CD4-positive, alpha-beta T cell (primary cell): ENCODE measurements around the gene SLC5A9. TPM values are rescaled to one million over a fixed set of nuclear protein-coding genes. Genes with fewer than 3 reads are reported as not detected.

ENCODE experiments used
- ATAC-seq: fragments of 200-7000 bp; cut with Tn5 transposase; one replicate; pipeline ENCODE4 v1.10.0; 2022; ENCODE audit warnings: mild to moderate bottlenecking; ENCODE audit not compliant: poor library complexity
- CTCF ChIA-PET: fragments of 350-600 bp; sonication (Branson Sonifier 250); formaldehyde crosslinking; loops from one replicate; lab custom pipeline; 2021; ENCODE audit warnings: antibody characterized with exemption, inconsistent platforms; lab: Charles Lee
- POLR2A ChIA-PET: fragments of 350-600 bp; sonication (Branson Sonifier 250); formaldehyde crosslinking; loops from one replicate; lab custom pipeline; 2021; ENCODE audit warnings: antibody characterized with exemption, inconsistent platforms; lab: Charles Lee
- DNase-seq, 14 experiments: peaks; one replicate each; pipeline ENCODE4 v3.0.0-alpha.2; 2013 to 2020; ENCODE audit warnings: mixed read lengths in 2 of 14
- H3K27ac ChIP-seq, 2 donors: one replicate each; pipeline versions ENCODE4 v1.5.1 to v1.7.0; 2013; ENCODE audit warnings: low read length in 2 of 2, low read depth in 1 of 2, mild to moderate bottlenecking in 1 of 2
- H3K27me3 ChIP-seq, 2 experiments: 1 replicate in 1 of 2; 2 replicates in 1 of 2; pipeline versions ENCODE4 v1.6.1 to v1.7.0; 2013; ENCODE audit warnings: low read length in 2 of 2, control low read depth in 1 of 2, mild to moderate bottlenecking in 1 of 2, moderate library complexity in 1 of 2; ENCODE audit not compliant: insufficient read depth in 2 of 2, control insufficient read depth in 1 of 2
- H3K36me3 ChIP-seq: one replicate; pipeline ENCODE4 v1.6.1; 2013; ENCODE audit warnings: low read length, control low read depth; ENCODE audit not compliant: insufficient read depth
- H3K4me1 ChIP-seq: one replicate; pipeline ENCODE4 v1.6.1; 2013; ENCODE audit warnings: low read length, control low read depth; ENCODE audit not compliant: insufficient read depth
- H3K4me3 ChIP-seq: one replicate; pipeline ENCODE4 v1.5.1; 2013; ENCODE audit warnings: mild to moderate bottlenecking, low read length, moderate library complexity
- H3K9me3 ChIP-seq, 2 experiments: 1 replicate in 1 of 2; 2 replicates in 1 of 2; pipeline versions ENCODE4 v1.6.1 to v1.7.0; 2013; ENCODE audit warnings: low read length in 2 of 2, mild to moderate bottlenecking in 2 of 2, control low read depth in 1 of 2, moderate library complexity in 1 of 2; ENCODE audit not compliant: control insufficient read depth in 1 of 2, insufficient read depth in 1 of 2
- H3K27ac Mint-ChIP-seq: one replicate; pipeline ENCODE4 v1.8.0; 2020; ENCODE audit warnings: mixed read lengths
- H3K27me3 Mint-ChIP-seq: one replicate; pipeline ENCODE4 v1.8.0; 2021; ENCODE audit warnings: mixed read lengths
- H3K36me3 Mint-ChIP-seq: one replicate; pipeline ENCODE4 v1.8.0; 2021; ENCODE audit warnings: low read depth, mixed read lengths
- H3K4me1 Mint-ChIP-seq: one replicate; pipeline ENCODE4 v1.8.0; 2021; ENCODE audit warnings: low read depth, mixed read lengths
- H3K4me3 Mint-ChIP-seq: one replicate; pipeline ENCODE4 v1.8.0; 2020; ENCODE audit warnings: mild to moderate bottlenecking, mixed read lengths
- H3K9me3 Mint-ChIP-seq: one replicate; pipeline ENCODE4 v1.8.0; 2020; ENCODE audit warnings: mixed read lengths
- CTCF ChIP-seq: fragments of 200-600 bp; IDR thresholded peaks from one replicate; pipeline ENCODE4 v1.8.0; 2022; ENCODE audit warnings: antibody characterized with exemption, mild to moderate bottlenecking
- intact Hi-C, 2 experiments: fragments of 100-400 bp; cut with DNase I in 1 of 2; cut with micrococcal nuclease in 1 of 2; formaldehyde crosslinking; loops; one replicate each; pipeline versions ENCODE4 v1.15.1 to v1.9.0; 2023 to 2025; cut with DNase I, micrococcal nuclease
- total RNA-seq, 174 experiments: library from RNA in 2 of 174; stranded (reverse) in 2 of 174; gene quantifications; one replicate each; pipeline ENCODE4 v1.2.3 and lab custom pipeline; 2021 to 2026

The SLC5A9 gene
- total RNA-seq, 2 experiments from 2014 or later, result not detected

- H3K4me1 ChIP-seq, result peaks cover 23% of the 10 kb centered on the region
- no peaks in the 10 kb centered on the region for H3K9me3 ChIP-seq
- no peak for ATAC-seq
- H3K27me3 ChIP-seq, result no peaks in the 10 kb centered on the region
- no peaks in the 10 kb centered on the region for H3K4me1 Mint-ChIP-seq
- H3K27me3 Mint-ChIP-seq, result no peaks in the 10 kb centered on the region
- intact Hi-C loops, result no loop called here
- no peak overlapping the region for H3K27ac Mint-ChIP-seq
- ChIA-PET CTCF (no interaction called here), POLR2A (no interaction called here)
- no peaks in the 10 kb centered on the region for H3K36me3 ChIP-seq
- H3K36me3 Mint-ChIP-seq, result no peaks in the 10 kb centered on the region
- no peak for TF ChIP-seq CTCF
- no peaks in the 10 kb centered on the region for H3K9me3 Mint-ChIP-seq
- H3K27ac ChIP-seq, result no peak overlapping the region
- H3K4me3 Mint-ChIP-seq, result no peak overlapping the region
- H3K4me3 ChIP-seq, result no peak overlapping the region
- no peak for DNase-seq
These were observed 1.1 kb downstream of the SLC5A9 start for GRCh38 chr1:48223366-48224240.

DNA sequence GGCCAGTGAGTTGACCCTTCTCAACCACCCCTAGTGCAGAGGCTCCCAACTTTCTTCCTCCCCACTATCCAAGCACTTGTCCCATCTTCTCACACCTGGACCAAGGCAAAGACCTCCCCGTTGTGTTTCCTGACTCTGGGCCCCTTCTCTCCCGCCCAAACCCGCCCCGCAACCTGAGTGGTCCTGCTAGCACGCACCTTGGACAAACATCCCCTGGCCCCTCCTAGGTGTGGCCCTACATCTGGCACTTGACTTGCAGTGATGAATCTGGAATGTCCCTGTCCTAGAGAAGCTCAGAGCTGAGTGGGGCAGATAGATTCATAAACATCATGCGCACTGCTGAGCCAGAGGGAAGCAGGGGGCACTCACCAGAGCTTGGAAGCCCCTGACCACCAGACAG is 2.3 kb downstream of the SLC5A9 start:
- no peaks in the 10 kb centered on the region for H3K4me1 Mint-ChIP-seq
- Histone ChIP-seq H3K27ac (no peak overlapping the region), H3K4me3 (no peak overlapping the region), H3K9me3 (no peaks in the 10 kb centered on the region), H3K27me3 (no peaks in the 10 kb centered on the region), H3K36me3 (no peaks in the 10 kb centered on the region), H3K4me1 (peaks cover 23% of the 10 kb centered on the region)
- intact Hi-C loops, result no loop called here
- H3K27ac Mint-ChIP-seq, result peak overlapping the region; percentile 42
- ATAC-seq, result no peak
- H3K36me3 Mint-ChIP-seq, result no peaks in the 10 kb centered on the region
- CTCF ChIA-PET, result no interaction called here
- H3K9me3 Mint-ChIP-seq, result no peaks in the 10 kb centered on the region
- DNase-seq, result no peak
- no peak overlapping the region for H3K4me3 Mint-ChIP-seq
- no peaks in the 10 kb centered on the region for H3K27me3 Mint-ChIP-seq
- TF ChIP-seq CTCF, result no peak
- POLR2A ChIA-PET, result no interaction called here

DNA sequence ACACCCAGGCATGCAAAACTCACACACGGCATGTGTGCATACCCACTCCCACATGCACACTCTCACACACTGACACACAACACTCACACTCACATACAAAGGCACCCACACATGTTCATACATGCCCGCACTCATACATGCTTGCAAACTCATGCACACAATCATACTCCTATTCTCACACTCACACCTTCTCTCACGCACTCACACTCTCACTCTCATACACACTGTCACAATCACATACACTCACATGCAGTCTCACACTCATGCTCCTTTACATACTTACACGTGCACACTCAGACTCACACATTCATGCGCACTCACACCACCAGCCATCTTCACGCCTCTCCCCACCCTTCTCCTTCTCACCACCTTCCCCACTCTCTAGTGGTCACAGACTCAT is 3.1 kb downstream of the SLC5A9 start:
- H3K27me3 ChIP-seq, result no peaks in the 10 kb centered on the region
- H3K36me3 ChIP-seq, result no peaks in the 10 kb centered on the region
- no peak overlapping the region for H3K27ac ChIP-seq
- H3K9me3 ChIP-seq, result no peaks in the 10 kb centered on the region
- no peak overlapping the region for H3K4me3 ChIP-seq
- Mint-ChIP-seq H3K9me3 (no peaks in the 10 kb centered on the region), H3K27me3 (no peaks in the 10 kb centered on the region), H3K27ac (no peak overlapping the region), H3K4me1 (no peaks in the 10 kb centered on the region), H3K4me3 (no peak overlapping the region), H3K36me3 (no peaks in the 10 kb centered on the region)
- ChIA-PET POLR2A (no interaction called here), CTCF (no interaction called here)
- intact Hi-C loops, result no loop called here
- H3K4me1 ChIP-seq, result peaks cover 23% of the 10 kb centered on the region
- DNase-seq, result no peak
- TF ChIP-seq CTCF, result no peak
- no peak for ATAC-seq
